Loucy (cell line): Measurements from ENCODE around the gene INAFM2.

Experiments used
- CTCF ChIP-seq: fragments of 200-600 bp; sonication (generic); conservative IDR thresholded peaks from 2 replicates; pipeline ENCODE4 v1.5.1; 2014; ENCODE audit warnings: mild to moderate bottlenecking, antibody characterized with exemption, low read length
- EZH2phosphoT487 ChIP-seq: fragments of 200-600 bp; IDR thresholded peaks from 2 replicates; pipeline ENCODE4 v1.6.1; 2018; ENCODE audit warnings: antibody characterized with exemption, mild to moderate bottlenecking, moderate library complexity, borderline replicate concordance

- TF ChIP-seq CTCF, result no peak
- TF ChIP-seq EZH2phosphoT487, result no peak
Measured at GRCh38 chr15:40298216-40298935, 25.1 kb upstream of the INAFM2 start.
